ENCODE results near the gene OARD1.

- TF ChIP-seq CTCF (IDR thresholded peaks at IDR 0.05) (no peak), POLR2A (IDR thresholded peaks at IDR 0.05) (no peak)
Observed at GRCh38 chr6:41045664-41046063, 26.5 kb downstream of the OARD1 start.
